Adrenal gland (tissue), 12 donors: ENCODE measurements around the gene PHACTR3. TPM values are rescaled to one million over a fixed set of nuclear protein-coding genes. Genes with fewer than 3 reads are reported as not detected.

Experiments
- DNase-seq, 7 donors: peaks; one replicate each; pipeline ENCODE4 v3.0.0-alpha.2; 2019 to 2020
- H3K27ac ChIP-seq, 5 donors: fragments of 200-600 bp; sonication (generic) in 4 of 5; 1 replicate in 3 of 5; 2 replicates in 2 of 5; pipeline versions ENCODE4 v1.5.1 to v1.8.0; 2016 to 2020; ENCODE audit warnings: mild to moderate bottlenecking in 1 of 5
- H3K27me3 ChIP-seq: fragments of 200-600 bp; 2 replicates; pipeline ENCODE4 v1.8.0; 2021
- H3K36me3 ChIP-seq, 2 donors: fragments of 200-600 bp; replicated peaks in 1 of 2; 1 replicate in 1 of 2; 2 replicates in 1 of 2; pipeline versions ENCODE4 v1.5.1 to v1.8.0; 2018 to 2022
- H3K4me1 ChIP-seq, 2 donors: fragments of 200-600 bp; replicated peaks in 1 of 2; 1 replicate in 1 of 2; 2 replicates in 1 of 2; pipeline versions ENCODE4 v1.5.1 to v1.8.0; 2018 to 2021
- H3K4me3 ChIP-seq, 4 donors: fragments of 200-600 bp; sonication (generic) in 3 of 4; one replicate each; pipeline ENCODE4 v1.5.1; 2016 to 2018
- H3K9me3 ChIP-seq, 3 donors: fragments of 200-600 bp; sonication (generic) in 1 of 3; replicated peaks in 1 of 3; 1 replicate in 2 of 3; 2 replicates in 1 of 3; pipeline versions ENCODE4 v1.5.1 to v1.8.0; 2016 to 2021
- POLR2A ChIP-seq, 2 donors: fragments of 450-650 bp; IDR thresholded peaks; one replicate each; pipeline ENCODE4 v1.6.1; 2017; ENCODE audit warnings: antibody characterized with exemption in 2 of 2, mild to moderate bottlenecking in 2 of 2, moderate library complexity in 1 of 2
- WGBS, 4 donors: extraction: QIAGEN DNeasy Blood & Tissue Kit in 2 of 4; methylation state at CpG; one replicate each; pipeline versions ENCODE4 v1.1.5 to v1.1.7; 2013 to 2017; 5-methylcytosine and 5-hydroxymethylcytosine counted together
- intact Hi-C, 2 donors: fragments of 100-400 bp; cut with DNase I; formaldehyde crosslinking; loops; one replicate each; pipeline versions ENCODE4 v1.14.1 to v1.15.0; 2022 to 2023
- polyA plus RNA-seq, 3 donors: library from polyadenylated mRNA; stranded (reverse); fragments of 200-250 nt in 2 of 3; fragments of 350-450 nt in 1 of 3; fragmentation: Illumina TruSeq in 1 of 3; extraction: RNeasy Lipid Tissue Mini Kit (QIAGEN cat#74804) in 1 of 3; gene quantifications; one replicate each; pipeline ENCODE4 v1.2.3, GENCODE V29; 2013 to 2014
- total RNA-seq, 9 donors: library from RNA; depleted of rRNA in 4 of 9; stranded (reverse); fragments of >200 nt in 4 of 9; fragments of 120-200 nt in 1 of 9; fragmentation: NEBNext Ultra II Directional in 1 of 9; extraction: Animal tissue kit (Norgen Biotek cat#: 25700) in 1 of 9; gene quantifications; one replicate each; pipeline versions ENCODE4 v1.1.0 to v1.2.4, GENCODE V29; 2013 to 2023
- TF ChIP-seq, protein P1 (sequence below), 6 experiments: fragments of 450-650 bp in 4 of 6; fragments of 200-600 bp in 2 of 6; sonication (generic) in 1 of 6; IDR thresholded peaks; 1 replicate in 5 of 6; 2 replicates in 1 of 6; pipeline versions ENCODE4 v1.5.1 to v1.8.0; 2016 to 2021; ENCODE audit warnings: antibody characterized with exemption in 6 of 6, mild to moderate bottlenecking in 2 of 6, moderate library complexity in 1 of 6
- donor health status: healthy with polysubstance abuse.
- donor health status: Bipolar disorder and iron deficiency.
- donor health status: DM: yes; HTN: yes; CAD: no.
- donor health status: DM: no; HTN: no; CAD: no.
- donor health status: DM: no; HTN: no; CAD: no.
- donor health status: DM: yes; HTN: yes; CAD: no.

PHACTR3 gene
- total and polyA plus RNA-seq, 12 donors, result 0.17 to 4.5 (median 0.81) TPM

DNA sequence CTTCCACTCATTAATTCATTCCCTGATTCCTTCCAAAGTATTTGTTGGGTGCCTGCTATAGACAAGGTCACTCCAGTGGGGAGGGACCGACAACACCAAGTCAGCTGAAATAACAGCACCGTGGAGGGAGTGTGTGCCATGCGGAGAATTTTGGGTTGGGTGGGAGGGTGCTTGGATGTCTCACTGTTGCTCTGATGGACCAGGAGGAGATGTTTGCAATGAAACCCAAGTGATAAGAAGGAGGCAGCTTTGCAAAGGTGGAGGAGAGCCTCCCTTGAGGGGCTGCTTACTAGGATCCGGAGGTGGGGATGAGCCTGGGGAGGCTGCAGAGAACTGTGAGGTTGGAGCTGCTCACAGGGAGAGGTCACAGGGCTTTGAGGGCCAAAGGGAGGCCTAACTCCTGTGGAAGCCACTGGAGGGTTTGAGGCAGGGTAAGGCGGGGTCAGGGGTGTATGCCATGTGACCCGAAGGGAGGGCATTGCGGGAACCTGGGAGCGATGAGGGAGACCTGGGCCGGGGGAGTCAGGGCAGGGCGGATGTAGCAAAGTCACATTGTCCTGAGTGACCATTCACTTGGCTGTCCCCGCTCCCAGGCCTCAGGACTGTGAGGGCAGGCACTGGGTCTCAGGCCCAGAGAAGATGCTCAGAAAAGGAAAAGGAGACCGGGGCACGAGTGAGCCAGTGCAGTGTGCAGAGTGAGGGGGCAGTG, 124.5 kb downstream of the PHACTR3 start:
- Histone ChIP-seq H3K9me3 (no peaks in the 10 kb centered on the region), H3K4me1 (no peaks in the 10 kb centered on the region), H3K36me3 (no peaks in the 10 kb centered on the region), H3K27me3 (peaks cover 3% of the 10 kb centered on the region), H3K4me3 (no peak overlapping the region), H3K27ac (no peak overlapping the region)
- peak in 1 of 7 donors; percentile 31 for DNase-seq
- intact Hi-C loops, result no loop called here
- no peak for TF ChIP-seq POLR2A (IDR thresholded peaks at IDR 0.05)
- TF ChIP-seq, protein P1, sequence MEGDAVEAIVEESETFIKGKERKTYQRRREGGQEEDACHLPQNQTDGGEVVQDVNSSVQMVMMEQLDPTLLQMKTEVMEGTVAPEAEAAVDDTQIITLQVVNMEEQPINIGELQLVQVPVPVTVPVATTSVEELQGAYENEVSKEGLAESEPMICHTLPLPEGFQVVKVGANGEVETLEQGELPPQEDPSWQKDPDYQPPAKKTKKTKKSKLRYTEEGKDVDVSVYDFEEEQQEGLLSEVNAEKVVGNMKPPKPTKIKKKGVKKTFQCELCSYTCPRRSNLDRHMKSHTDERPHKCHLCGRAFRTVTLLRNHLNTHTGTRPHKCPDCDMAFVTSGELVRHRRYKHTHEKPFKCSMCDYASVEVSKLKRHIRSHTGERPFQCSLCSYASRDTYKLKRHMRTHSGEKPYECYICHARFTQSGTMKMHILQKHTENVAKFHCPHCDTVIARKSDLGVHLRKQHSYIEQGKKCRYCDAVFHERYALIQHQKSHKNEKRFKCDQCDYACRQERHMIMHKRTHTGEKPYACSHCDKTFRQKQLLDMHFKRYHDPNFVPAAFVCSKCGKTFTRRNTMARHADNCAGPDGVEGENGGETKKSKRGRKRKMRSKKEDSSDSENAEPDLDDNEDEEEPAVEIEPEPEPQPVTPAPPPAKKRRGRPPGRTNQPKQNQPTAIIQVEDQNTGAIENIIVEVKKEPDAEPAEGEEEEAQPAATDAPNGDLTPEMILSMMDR (IDR thresholded peaks at IDR 0.05), result no peak
- WGBS, 4 donors, result 89 to 93% (median 92%) methylated on average over 13 of the region's 13 CpGs

DNA sequence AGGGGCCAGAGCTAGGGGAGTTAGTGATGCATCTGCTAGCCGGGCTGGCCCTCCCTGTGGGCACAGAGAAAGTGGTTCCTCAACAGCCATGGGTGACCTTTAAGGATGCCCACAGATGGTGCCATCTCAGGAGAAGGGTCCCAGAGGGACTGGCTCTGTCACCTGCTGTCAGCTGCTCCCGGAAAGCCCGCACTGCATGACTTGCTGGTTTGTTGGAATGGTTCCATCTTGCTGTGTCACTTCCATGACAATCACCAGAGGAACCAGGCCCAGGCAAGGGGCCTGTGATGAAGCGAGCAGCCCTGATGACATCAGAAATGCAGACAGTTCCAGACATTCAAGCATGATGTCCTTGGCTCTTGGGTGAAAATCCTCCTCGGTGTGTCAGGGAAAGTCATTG, 125.2 kb downstream of the PHACTR3 start:
- Histone ChIP-seq H3K9me3 (no peaks in the 10 kb centered on the region), H3K27ac (no peak overlapping the region), H3K36me3 (no peaks in the 10 kb centered on the region), H3K4me1 (no peaks in the 10 kb centered on the region), H3K4me3 (no peak overlapping the region), H3K27me3 (peaks cover 3% of the 10 kb centered on the region)
- DNase-seq, result peak in 1 of 7 donors; percentile 40
- no peak for TF ChIP-seq POLR2A (IDR thresholded peaks at IDR 0.05)
- intact Hi-C loops, result no loop called here
- 84 to 93% (median 88%) methylated on average over 4 to 5 of the region's 5 CpGs for WGBS, 4 donors

DNA sequence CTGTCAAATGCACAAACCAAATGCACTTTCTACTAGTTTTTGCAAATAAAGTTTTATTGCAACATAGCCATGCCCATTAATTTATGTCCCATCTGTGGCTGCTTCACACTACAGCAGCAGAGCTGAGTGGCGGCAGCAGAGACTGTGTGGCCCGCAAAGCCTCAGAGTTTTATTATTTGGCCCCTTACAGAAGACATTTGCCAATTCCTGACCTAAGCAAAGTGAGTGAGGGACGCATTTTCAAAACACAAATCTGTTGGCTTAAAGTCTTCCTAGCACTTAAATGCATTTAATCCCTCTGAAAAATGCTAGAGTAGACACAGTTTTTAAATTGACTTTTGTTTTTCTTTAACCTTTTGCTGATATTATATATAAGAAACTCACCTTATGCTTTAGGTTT, 126.4 kb downstream of the PHACTR3 start:
- H3K27ac ChIP-seq, result no peak overlapping the region
- H3K9me3 ChIP-seq, result no peaks in the 10 kb centered on the region
- intact Hi-C loops, result no loop called here
- no peak for DNase-seq
- H3K4me3 ChIP-seq, result no peak overlapping the region
- no peaks in the 10 kb centered on the region for H3K36me3 ChIP-seq
- peaks cover 3% of the 10 kb centered on the region for H3K27me3 ChIP-seq
- no peak for TF ChIP-seq POLR2A (IDR thresholded peaks at IDR 0.05)
- TF ChIP-seq, protein P1 (IDR thresholded peaks at IDR 0.05), result no peak
- H3K4me1 ChIP-seq, result no peaks in the 10 kb centered on the region
- WGBS, 4 donors, result 91 to 96% (median 92%) methylated on average over 3 of the region's 3 CpGs

DNA sequence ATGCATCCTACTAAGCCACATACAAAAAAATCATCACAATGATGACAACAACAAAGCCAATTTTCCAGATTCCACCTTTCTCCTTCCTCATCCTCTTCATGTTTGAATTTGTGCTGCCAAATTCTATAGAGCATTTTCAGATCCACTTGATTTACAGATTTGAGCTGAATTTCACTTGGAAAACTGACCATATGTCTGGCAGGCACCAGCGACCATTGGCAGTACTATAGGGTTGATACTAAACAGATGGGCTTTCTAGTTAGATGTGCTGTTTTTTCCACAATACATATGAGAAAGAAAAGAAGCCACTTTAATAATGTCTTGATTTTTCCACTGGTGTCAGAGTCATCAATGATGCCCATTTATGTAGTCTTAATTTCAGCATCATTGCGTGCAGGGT, 127.0 kb downstream of the PHACTR3 start:
- TF ChIP-seq POLR2A (IDR thresholded peaks at IDR 0.05), result no peak
- TF ChIP-seq, protein P1 (IDR thresholded peaks at IDR 0.05), result no peak
- Histone ChIP-seq H3K4me1 (no peaks in the 10 kb centered on the region), H3K9me3 (no peaks in the 10 kb centered on the region), H3K27ac (no peak overlapping the region), H3K36me3 (no peaks in the 10 kb centered on the region), H3K4me3 (no peak overlapping the region), H3K27me3 (peaks cover 3% of the 10 kb centered on the region)
- no peak for DNase-seq
- intact Hi-C loops, result no loop called here
- WGBS, 4 donors, result 83 to 93% (median 88%) methylated on average over 2 of the region's 2 CpGs

DNA sequence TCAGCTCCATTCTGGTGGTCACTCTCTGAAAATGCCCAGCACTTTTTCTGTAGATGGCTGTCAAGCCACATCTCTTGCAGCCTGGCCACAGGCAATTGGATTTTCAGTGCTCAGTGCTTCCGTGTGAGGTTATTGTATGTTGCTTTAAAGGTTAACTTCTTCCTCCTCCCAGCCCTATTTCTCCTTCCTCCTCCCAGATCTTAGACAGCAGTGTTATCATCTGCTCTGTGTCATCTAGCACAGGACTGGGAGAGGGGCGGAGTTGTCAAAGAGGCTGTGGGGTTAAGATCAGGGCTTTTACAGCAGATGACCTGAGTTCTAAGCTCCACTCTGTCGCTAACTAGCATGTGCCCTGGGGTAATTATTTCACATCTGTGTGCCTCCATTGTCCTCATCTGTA, 129.0 kb downstream of the PHACTR3 start:
- intact Hi-C loops, result no loop called here
- TF ChIP-seq, protein P1 (IDR thresholded peaks at IDR 0.05), result no peak
- TF ChIP-seq POLR2A (IDR thresholded peaks at IDR 0.05), result no peak

More for the DNA sequence above, 129.0 kb downstream of the PHACTR3 start:
- WGBS, 4 donors, result 47 to 64% (median 61%) methylated on average over 3 of the region's 3 CpGs
- peak in 1 of 7 donors; percentile 0 for DNase-seq
- Histone ChIP-seq H3K9me3 (no peaks in the 10 kb centered on the region), H3K4me3 (no peak overlapping the region), H3K27me3 (peaks cover 7% of the 10 kb centered on the region), H3K36me3 (no peaks in the 10 kb centered on the region), H3K27ac (no peak overlapping the region), H3K4me1 (no peaks in the 10 kb centered on the region)
